Prostate gland (tissue), 2 donors: ENCODE measurements around the gene SH3BGRL.
"Not testable (repeated sequence)": the region's sequence is repeated elsewhere in the genome, so short reads cannot be mapped to it uniquely, and the experiment has no call there.

ENCODE experiments used
- CTCF ChIP-seq, 4 experiments: fragments of 200-600 bp in 2 of 4; fragments of 450-650 bp in 2 of 4; sonication (generic) in 2 of 4; IDR thresholded peaks; 1 replicate in 3 of 4; 2 replicates in 1 of 4; pipeline ENCODE4 v1.5.1; 2016 to 2019; ENCODE audit warnings: antibody characterized with exemption in 4 of 4, mild to moderate bottlenecking in 2 of 4, moderate library complexity in 2 of 4
- POLR2A ChIP-seq: fragments of 450-650 bp; IDR thresholded peaks from one replicate; pipeline ENCODE4 v1.6.1; 2016; ENCODE audit warnings: antibody characterized with exemption, mild to moderate bottlenecking

- not testable (repeated sequence) for TF ChIP-seq CTCF (IDR thresholded peaks at IDR 0.05); POLR2A
These were observed 143.4 kb downstream of the SH3BGRL start for GRCh38 chrX:81345296-81345695.
